NOMO-1 treated with DMSO at 0.1 percent for 48 hours (cell line): ENCODE data around the gene SCAI.
"Not testable (repeated sequence)": the region's sequence is repeated elsewhere in the genome, so short reads cannot be mapped to it uniquely, and the experiment has no call there.

Source experiments
- DNase-seq: peaks from one replicate; lab custom pipeline; 2025; ENCODE audit not compliant: unreplicated experiment; lab: John Stamatoyannopoulos, UW

SCAI gene

DNA sequence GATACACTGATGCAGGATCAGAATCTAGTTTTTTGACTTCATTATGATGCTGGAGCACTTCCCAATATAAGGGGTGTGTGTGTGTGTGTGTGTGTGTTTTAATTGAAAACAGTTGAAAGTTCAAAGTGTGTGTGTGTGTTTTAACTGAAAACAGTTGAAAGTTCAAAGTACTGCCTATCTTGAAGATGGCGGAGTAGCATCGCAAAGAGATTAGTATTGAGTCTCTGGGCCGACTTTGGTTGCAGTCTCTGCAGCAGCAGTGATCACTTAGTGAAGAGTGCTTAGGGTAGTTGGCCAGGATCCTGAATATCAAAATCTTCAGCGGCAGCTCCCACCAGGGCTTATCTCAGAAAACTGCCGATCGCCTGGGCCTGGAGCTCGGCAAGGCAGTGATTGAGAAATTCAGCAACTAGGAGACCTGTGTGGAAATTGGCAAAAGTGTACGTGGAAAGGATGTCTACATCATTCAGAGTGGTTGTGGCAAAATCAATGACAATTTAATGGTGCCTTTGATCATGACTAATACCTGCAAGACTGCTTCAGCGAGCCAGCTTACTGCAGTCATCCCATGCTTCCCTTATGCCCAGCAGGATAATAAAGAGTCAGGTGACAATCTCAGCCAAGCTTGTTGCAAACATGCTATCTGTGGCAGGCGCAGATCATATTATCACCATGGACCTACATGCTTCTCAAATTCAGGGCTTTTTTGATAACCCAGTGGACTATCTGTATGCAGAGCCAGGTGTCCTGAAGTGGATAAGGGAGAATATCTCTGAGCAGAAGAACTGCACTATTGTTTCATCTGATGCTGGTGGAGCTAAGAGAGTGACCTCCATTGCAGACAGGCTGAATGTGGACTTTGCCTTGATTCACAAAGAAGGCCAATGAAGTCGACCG lies 7.3 kb upstream of the SCAI start:
- no peak for DNase-seq

DNA sequence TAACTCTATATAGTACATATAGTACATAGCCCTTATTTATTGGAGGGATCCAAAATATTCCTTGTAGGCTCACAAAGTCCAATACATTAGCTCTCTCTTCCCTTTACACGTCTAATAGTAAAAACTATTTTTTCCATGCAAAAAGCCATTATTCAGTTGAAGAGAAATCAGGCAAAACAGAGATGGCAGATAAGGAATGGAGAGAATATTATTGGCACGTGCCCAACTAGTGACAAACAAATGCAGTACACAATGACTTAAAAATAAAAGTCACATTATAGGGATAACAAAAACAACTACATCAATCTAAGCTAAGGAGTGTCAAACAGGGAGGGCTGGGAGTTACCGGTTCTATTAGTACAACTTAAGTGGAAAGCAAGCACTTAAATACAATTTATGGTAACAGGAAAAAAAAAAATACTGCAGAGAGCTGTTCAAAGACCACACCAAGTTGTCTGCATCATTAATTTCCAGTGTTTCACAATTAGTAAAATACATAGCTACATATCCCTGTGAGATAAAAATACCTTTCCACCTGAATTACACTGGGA lies 4.1 kb upstream of the SCAI start:
- DNase-seq = no peak

DNA sequence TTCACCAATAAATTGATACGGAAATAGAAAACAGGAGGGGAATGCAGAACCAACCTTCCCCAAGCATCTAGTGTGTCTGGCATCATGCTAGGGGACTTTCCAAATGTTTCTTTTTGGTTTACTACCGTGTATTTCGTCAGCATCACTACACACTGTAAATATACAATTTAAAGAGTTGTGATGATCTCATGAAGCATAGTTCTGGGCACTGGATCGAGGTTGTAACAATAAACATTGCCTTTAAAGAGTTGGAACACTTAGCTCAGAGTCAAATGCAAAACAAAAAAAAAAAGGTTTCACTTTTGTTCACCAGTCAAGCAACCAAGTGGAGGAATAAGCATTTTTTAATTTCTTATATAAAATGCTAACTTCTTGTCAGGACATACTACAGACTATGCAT lies 2.9 kb upstream of the SCAI start:
- no peak for DNase-seq

DNA sequence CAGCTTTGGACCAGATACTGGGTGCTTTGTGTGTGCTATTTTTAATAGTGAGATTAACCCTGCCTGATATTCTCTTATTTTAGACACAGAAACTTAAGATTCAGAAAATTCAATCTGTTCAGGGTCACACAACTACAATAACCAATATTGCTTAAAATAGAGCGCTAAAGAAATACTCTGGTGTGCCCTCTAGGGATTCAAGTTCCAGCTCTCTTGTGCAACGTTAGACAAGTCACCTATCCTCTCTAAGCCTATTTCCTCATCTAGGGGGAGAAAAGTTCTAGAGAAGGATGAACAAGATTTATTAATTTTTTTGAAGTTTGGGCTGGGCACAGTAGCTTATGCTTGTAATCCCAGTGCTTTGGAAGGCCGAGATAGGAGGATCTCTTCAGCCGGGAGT lies 2.1 kb upstream of the SCAI start:
- peak; percentile 29 for DNase-seq

DNA sequence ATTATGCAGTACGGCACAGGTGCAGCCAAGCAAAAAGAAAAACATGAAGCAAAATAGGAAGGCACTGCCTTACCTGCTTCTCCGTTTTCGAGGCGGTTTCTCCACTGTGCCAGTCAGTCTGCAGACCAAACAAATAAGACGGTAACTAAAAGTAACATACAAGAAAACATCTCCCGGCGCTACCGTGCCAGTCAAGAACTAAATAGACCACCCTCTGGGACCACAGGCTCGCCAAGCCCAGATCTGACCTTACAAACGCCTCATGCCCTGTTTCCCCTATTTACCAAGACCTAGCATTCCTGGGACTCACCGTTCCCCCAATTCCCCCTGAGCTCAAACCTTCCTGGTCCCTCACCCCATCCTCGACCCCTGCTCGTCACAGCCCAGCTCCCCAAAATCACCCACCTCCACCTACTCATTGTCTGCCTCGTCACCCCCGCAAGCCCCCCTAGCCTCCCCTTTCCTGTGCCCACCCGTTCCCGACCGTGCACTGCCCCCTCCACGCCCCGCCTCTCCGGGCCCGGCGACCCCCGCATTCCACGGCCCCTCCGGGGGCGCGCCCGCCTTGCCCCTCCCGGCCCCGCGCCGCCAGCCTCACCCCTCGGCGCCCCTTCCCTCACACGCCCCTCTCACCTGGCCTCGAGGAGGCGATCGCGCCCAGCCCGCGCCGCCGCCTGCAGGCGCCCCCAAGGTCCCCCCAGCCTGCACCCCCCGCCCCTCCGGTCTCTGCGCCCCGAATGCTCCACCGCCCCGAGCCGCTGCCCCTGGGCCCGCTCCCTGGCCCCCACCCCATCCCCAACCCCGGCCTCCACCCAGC lies 560 bp downstream of the SCAI start:
- no peak for DNase-seq

DNA sequence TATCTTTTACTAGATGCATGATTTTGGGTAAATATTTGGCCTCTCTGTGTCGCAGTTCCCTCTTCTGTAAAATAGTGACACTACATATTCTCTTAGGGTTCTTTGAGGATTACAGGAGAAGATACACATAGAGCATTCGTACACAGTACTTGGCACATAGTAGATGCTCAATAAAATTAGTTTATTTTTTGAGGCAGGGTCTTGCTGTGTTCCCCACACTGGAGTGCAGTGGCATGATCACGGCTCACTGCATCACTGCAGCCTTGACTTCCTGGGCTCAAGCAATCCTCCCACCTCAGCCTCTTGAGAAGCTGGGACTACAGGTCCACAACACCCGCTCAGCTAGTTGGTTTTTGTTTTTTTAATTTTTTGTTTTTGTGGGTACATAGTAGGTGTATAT lies 1.6 kb downstream of the SCAI start:
- no peak for DNase-seq

DNA sequence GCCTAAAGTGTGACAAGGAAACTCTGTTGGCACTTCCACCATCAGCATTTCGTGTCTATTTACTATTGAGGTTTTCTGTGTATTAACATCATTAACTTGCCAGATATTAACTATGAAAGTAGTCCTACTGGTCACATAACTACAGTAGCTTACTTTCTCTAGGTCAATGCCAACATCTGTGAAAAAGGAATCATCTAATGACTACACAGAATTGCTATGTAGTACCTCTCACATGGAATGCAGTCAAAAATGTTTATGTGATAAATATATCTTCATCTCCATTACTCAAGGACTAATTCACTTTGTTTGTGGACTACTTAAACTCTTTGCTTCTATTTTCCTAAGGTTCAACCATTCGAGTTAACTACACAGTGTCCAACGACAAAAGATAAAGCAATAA lies 2.1 kb downstream of the SCAI start:
- no peak for DNase-seq

DNA sequence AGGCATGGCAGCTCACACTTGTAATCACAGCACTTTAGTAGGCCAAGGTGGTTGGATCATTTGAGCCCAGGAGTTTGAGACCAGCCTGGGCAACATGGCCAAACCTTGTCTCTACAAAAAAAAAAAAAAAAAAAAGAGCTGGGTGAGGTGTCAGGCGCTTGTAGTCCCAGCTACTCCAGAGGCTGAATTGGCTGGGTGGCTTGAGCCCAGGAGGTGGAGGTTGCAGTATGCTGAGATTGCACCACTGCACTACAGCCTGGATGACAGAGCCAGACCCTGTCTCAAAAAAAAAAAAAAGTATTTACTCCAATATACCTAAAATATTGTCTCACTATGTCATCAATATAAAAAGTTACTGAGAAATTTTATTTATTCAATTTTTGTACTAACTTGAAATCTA lies 2.8 kb downstream of the SCAI start:
- DNase-seq = no peak

DNA sequence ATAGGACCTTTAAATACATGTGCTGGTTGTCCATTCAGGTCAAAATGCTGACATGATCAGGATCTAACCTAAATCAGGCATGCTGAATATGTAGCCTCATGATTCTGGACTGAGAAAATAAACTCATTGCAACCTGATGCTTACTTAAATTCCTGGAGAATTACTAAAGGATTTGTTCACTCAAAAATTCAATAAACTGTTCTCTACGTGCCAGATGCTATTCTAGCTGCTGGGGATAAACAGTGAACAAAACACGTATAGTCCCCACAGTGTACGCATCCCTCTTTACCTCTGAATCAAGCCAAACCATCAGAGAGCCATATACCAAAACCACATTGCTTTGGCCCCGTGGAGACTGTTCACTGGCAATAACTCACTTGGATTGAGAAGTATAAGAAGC lies 6.1 kb downstream of the SCAI start:
- DNase-seq = no peak

DNA sequence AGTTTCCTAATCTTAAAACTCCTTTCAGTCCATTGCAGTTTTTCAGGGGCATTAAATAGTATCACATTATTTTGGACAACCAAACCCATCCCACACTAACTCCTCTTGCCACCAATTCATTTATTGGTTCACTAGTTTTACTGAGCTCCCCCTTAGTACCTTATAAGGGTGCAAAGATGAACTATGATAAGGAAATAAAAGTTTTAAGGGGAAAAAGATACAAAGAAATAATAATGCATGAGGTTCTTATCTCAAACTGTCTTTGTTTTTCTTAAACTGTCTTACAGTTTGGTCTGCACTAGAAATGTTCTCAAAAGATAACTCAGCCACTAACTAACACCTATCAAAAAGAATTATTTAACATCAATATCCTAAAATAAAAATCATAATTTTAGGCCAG lies 8.4 kb downstream of the SCAI start:
- DNase-seq = no peak

DNA sequence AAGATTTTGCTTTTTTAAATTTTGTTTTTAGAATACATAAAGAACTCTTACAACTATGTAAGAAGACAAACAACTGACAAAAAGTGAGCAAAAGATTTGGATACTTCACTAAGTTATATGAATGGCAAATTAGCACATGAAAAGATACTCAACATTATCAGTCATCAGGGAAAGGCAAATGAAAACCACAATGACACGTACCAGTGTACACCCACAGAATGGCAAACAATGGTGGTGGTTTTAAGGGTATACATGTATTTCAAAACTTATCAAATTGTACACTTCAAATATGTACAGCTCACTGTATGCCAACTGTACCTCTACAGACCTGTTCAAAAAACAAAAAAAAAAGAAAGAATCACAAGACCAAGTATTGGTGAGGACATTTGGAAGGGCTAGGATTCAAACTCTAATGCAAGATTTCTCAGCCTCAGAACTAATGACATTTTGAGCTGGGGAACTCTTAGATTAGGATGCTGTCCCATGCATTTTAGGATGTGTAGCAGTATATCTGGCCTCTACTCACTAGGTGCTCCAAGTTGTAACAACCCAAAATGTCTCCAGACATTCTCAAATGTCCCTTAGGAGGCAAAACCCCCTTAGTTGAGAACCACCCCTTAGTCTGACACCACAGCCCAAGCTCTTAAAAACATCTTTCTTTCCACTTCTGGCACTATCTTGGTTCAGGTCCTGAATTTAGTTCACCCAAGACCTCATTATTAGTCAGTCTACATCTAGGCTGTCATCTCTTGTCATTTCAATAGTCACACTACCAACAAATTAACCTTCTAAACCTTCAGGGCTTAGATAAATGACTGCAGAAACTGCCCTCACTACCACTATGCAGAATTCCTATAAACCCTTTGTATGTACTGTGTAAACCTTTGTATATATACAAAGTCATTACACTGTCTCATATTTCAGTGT lies 9.7 kb downstream of the SCAI start:
- DNase-seq = no peak

DNA sequence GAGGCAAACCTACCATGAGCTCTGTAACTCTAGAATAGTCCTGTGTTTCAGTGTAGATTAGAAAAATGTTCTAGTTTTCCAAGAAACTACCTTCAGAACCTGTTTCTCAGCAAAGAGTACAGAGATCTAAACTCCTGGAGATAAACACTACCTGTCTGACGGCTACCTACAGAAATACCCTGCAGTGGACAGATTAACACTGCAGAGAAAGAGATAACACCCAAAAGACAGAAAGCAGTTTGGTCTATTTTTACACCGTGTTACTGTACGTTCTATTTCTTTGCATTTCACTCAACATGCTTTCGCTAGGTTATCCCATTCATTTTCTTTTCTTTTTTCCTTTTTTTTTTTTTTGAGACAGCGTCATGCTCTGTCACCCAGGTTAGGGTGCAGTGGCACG lies 11.6 kb downstream of the SCAI start:
- no peak for DNase-seq

DNA sequence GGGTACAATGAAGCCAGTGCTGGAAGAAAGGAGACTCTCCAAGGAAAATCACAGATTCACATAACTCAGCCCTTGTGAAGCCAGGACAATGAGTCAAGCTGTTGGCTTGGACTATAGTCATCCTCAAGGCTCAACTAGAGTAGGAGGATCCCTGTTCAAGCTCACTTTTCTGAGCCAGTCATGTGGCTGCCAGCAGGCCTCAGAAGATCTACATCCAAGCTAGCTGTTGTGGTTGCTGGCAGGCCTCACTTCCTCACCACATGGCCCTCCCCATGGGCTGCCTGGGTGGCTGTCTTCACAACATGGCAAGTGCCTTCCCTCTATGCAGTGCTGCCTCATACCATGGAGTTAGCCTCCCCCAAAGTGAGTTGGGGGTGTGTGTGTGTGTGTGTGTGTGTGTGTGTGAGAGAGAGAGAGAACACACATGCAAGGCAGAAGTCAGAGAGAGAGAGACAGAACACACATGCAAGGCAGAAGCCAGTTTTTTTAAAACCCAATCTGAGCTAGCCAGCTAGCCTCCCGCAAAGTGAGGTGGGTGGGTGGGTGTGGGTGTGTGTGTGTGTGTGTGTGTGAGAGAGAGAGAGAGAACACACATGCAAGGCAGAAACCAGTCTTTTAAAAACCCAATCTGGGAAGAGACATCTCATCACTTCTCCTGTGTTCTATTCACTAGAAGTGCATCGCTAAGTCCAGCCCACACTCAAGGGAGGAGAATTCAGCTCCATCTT lies 17.1 kb downstream of the SCAI start:
- DNase-seq = peak; percentile 83

DNA sequence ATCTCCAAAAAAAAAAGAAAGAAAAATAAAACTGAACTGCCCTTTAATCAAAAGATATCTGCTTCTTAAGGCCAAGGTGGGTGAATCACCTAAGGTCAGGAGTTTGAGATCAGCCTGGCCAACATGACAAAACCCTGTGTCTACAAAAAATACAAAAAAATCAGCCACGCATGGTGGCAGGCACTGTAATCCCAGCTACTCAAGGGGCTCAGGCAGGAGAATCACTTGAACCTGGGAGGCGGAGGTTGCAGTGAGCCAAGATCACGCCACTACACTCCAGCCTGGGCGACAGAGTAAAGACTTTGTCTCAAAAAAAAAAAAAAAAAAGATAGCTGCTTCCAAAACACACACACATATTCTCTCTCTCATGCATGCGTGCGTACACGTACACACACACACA lies 17.8 kb downstream of the SCAI start:
- DNase-seq = no peak

DNA sequence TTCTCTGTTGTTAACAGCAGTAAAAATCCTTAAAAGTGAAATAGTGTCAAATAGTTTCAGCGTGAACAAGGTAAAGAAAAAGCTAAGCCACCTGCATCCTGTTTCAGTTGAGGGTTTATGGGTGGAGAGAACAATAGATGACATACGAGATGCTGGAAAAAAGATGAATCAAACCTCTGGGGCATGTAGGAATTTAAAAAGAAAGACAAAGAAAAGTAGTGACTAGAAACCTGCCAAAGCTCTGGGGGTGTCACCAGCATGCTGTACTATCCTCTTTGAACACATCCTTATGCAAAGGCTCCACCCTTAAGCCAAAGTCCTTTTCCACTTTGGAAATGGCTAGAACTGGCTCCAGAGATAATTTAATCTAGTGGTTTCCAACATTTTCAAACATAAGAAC lies 22.2 kb downstream of the SCAI start:
- no peak for DNase-seq

DNA sequence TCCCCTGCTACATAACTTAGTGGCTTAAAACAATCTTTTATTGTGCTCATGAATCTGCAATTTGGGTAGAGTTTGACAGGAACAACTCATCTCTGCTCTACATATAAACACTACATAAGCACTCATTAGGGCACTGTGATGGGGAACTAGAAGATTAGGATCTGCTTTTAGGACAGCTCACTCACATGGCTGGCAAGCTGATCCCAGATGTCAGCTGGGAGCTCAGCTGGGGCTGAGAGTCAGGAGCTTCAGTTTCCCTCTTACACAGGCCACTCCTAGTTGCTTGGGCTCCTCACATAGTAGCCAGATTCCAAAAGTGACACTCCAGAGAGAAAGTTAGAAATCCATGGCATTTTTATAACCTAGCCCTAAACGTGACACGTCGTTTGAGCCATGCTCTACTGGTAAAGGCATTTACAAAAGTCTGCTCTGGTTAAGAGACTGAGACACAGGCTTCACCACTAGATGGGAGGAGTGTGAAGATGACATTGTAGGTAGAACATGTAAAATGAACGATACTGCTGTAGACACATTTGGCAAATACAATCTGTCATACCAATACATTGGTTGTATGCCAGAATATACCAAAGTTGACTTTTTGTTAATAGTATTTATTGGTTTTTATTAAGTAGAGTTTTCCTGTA lies 23.6 kb downstream of the SCAI start:
- DNase-seq = no peak

DNA sequence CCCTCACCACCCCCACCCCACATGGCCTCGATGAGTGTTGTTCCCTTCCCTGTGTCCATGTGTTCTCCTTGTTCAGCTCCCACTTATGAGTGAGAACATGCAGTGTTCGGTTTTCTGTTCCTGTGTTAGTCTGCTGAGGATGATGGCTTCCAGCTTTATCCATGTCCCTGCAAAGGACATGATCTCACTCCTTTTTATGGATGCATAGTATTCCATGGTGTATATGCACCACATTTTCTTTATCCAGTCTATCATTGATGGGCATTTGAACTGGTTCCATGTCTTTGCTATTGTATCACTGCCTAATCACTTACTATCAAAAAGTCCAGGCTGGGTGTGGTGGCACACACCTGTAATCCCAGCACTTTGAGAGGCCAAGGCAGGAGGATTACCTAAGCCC lies 24.6 kb downstream of the SCAI start:
- DNase-seq = not testable (repeated sequence)

DNA sequence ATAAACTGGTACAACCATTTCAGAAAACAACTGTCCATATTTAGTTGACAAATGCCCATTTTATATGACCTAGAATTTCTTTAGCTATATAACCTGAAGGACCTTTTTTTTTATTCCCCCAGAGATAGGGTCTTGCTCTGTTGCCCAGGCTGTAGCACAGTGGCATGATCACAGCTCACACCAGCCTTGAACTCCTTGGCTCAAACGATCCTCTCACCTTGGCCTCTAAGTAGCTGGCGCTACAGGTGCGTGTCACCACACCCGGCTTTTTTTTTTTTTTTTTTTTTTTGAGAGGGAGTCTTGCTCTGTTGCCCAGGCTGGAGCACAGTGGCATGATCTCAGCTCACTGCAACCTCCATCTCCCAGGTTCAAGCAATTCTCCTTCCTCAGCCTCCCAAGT lies 28.8 kb downstream of the SCAI start:
- DNase-seq = not testable (repeated sequence)

DNA sequence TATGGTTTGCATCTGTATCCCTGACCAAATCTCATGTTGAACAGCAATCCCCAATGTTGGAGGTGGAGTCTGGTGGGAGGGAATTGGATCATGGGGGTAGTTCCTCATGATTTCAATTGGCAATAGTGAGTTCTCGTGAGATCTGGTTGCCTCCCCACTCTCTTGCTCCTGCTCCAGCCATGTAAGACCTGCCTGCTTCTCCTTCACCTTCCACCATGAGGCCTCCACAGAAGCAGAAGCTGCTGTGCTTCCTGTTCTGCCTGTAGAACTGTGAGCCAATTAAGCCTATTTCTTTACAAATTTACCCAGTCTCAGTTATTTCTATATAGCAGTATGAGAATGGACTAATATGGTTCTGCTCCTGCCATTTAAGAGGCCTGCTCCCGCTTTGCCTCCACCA lies 32.9 kb downstream of the SCAI start:
- no peak for DNase-seq

DNA sequence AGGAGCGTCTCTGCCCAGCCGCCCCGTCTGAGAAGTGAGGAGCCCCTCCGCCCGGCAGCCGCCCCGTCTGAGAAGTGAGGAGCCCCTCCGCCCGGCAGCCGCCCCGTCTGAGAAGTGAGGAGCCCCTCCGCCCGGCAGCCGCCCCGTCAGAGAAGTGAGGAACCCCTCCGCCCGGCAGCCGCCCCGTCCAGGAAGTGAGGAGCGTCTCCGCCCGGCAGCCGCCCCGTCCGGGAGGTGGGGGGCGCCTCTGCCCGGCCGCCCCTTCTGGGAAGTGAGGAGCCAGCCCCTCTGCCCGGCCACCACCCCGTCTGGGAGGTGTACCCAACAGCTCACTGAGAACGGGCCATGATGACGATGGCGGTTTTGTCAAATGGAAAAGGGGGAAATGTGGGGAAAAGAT lies 34.8 kb downstream of the SCAI start:
- DNase-seq = not testable (repeated sequence)
